Ramos (cell line): ENCODE results near the gene MPHOSPH10.
"Not testable (repeated sequence)": the region's sequence is repeated elsewhere in the genome, so short reads cannot be mapped to it uniquely, and the experiment has no call there.

Experiments used
- in situ Hi-C: fragments of 300-500 bp; cut with MboI; formaldehyde crosslinking; loops from one replicate; pipeline ENCODE4 v1.14.3; 2022; ENCODE audit warnings: low sequenced_read_pairs; ENCODE audit not compliant: unreplicated experiment

The MPHOSPH10 gene

GRCh38 chr2:71122387-71123298 lies 7.8 kb upstream of the MPHOSPH10 start:
- in situ Hi-C loops = no loop called here

GRCh38 chr2:71125506-71126294 lies 4.7 kb upstream of the MPHOSPH10 start:
- in situ Hi-C loops = no loop called here

- in situ Hi-C loops = no loop called here
Observed at GRCh38 chr2:71126957-71127356, 3.5 kb upstream of the MPHOSPH10 start.

- in situ Hi-C loops = no loop called here
Observed at GRCh38 chr2:71129114-71129901, 1.1 kb upstream of the MPHOSPH10 start.

GRCh38 chr2:71129902-71130151 lies 607 bp upstream of the MPHOSPH10 start:
- in situ Hi-C loops = no loop called here

- in situ Hi-C loops = no loop called here
Observed at GRCh38 chr2:71130905-71131244, 441 bp downstream of the MPHOSPH10 start.

- in situ Hi-C loops = not testable (repeated sequence)
Observed at GRCh38 chr2:71131387-71132166, 1.1 kb downstream of the MPHOSPH10 start.

- in situ Hi-C loops = no loop called here
Observed at GRCh38 chr2:71133603-71134002, 3.2 kb downstream of the MPHOSPH10 start.

- in situ Hi-C loops = no loop called here
Observed at GRCh38 chr2:71136174-71136573, 5.7 kb downstream of the MPHOSPH10 start.

GRCh38 chr2:71143782-71144181 lies 13.3 kb downstream of the MPHOSPH10 start:
- in situ Hi-C loops = no loop called here

- in situ Hi-C loops = no loop called here
Observed at GRCh38 chr2:71148506-71149063, 18.2 kb downstream of the MPHOSPH10 start.

- in situ Hi-C loops = loop anchor here (10.0 kb wide), 1 partner anchor 125 kb away; no protein-coding TSS in a partner anchor
Observed at GRCh38 chr2:71150082-71150816, 19.8 kb downstream of the MPHOSPH10 start.

GRCh38 chr2:71151620-71152019 lies 21.2 kb downstream of the MPHOSPH10 start:
- in situ Hi-C loops = loop anchor here (10.0 kb wide), 1 partner anchor 127 kb away; no protein-coding TSS in a partner anchor

GRCh38 chr2:71153585-71154224 lies 23.3 kb downstream of the MPHOSPH10 start:
- in situ Hi-C loops = loop anchor here (10.0 kb wide), 1 partner anchor 129 kb away; no protein-coding TSS in a partner anchor

- in situ Hi-C loops = loop anchor here (10.0 kb wide), 1 partner anchor 129 kb away; no protein-coding TSS in a partner anchor
Observed at GRCh38 chr2:71154279-71154678, 23.8 kb downstream of the MPHOSPH10 start.

- in situ Hi-C loops = loop anchor here (5.0 to 10.0 kb wide), 2 partner anchors 130 to 353 kb away; no protein-coding TSS in a partner anchor
Observed at GRCh38 chr2:71154798-71155197, 24.4 kb downstream of the MPHOSPH10 start.

GRCh38 chr2:71155846-71156245 lies 25.4 kb downstream of the MPHOSPH10 start:
- in situ Hi-C loops = loop anchor here (5.0 to 10.0 kb wide), 2 partner anchors 131 to 351 kb away; no protein-coding TSS in a partner anchor

GRCh38 chr2:71156573-71156972 lies 26.1 kb downstream of the MPHOSPH10 start:
- in situ Hi-C loops = loop anchor here (5.0 to 10.0 kb wide), 2 partner anchors 132 to 351 kb away; no protein-coding TSS in a partner anchor
